HUDEP-2 (cell line): ENCODE measurements around the gene NRG3.

Experiments used
- DNase-seq, 76 experiments: peaks; one replicate each; lab custom pipeline; 2025; ENCODE audit not compliant: unreplicated experiment in 76 of 76; lab: John Stamatoyannopoulos, UW

NRG3 gene

DNA sequence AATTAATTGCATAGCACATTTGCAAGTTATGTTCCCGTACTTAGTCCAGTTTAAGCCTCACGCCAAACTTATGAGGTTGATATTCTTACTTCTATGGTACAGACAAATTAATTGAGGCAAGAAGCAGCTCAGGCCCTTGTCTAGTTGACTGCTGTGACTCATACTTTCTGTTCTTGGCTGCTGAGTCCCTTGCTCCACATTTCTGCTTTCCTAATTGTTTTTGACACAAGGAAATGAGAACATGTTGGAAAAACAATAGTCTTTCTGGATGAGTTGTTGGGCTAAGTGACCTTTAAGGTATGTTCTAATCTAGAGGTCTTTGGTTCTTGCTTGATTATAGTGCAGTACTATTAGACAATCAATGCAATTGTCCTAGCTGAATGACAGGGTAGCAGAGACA, 331.8 kb downstream of the NRG3 start:
- DNase-seq: no peak

DNA sequence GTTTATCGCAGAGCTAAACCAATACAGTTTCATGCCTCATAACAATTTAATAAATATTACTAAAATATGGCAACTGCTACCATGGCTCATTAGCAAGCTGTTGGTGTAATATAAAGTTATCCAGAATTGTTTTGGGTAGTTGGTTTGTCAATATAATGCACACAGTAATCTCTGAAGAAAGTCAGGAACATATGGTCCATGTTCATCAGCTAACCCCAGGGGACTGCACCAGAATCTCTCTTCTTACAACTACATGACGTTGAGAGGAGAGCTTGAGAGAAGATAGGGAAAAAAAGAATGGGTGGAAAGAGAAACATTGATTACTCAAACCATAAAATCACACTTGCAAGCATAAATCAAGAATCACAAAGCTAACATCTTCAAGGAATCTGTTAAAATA, 333.7 kb downstream of the NRG3 start:
- no peak for DNase-seq

DNA sequence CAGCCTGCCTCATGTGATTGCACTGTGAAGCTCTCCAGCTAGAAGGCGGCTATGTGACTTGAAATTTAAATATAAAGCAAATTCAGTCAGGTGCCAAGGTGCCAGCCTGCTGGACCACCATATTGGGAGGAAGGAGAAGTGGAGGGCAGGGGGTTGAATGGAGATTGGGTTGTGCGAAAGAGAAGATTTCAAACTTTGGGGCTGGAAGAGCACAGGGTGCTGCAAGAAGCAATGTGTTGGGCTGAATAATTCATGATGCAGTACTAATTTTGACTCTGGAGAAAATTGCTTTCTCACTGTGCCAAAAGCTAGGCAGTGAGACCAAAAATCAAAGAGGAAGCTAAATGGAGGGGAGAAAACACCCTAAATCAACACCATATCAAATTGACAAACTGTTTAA, 335.3 kb downstream of the NRG3 start:
- no peak for DNase-seq

DNA sequence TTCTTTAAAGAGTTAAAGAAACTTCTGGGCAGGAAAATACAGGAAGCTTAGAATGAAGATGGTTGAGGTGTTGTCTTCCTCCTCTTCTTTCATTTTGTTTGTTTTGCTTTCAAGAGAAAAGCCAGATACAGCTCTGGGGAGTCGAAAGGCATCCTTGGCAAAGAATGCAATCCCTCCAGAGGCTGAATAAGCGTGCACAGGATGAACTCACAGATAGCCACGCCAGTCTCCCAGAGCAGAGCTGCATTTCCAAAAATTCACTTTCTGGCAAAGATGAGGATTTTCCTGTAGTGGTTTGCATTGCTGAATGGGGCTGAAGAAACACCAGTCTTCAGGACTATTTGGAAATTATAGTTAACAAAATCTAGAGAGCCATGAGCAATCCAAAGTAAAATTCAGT, 336.4 kb downstream of the NRG3 start:
- no peak for DNase-seq

DNA sequence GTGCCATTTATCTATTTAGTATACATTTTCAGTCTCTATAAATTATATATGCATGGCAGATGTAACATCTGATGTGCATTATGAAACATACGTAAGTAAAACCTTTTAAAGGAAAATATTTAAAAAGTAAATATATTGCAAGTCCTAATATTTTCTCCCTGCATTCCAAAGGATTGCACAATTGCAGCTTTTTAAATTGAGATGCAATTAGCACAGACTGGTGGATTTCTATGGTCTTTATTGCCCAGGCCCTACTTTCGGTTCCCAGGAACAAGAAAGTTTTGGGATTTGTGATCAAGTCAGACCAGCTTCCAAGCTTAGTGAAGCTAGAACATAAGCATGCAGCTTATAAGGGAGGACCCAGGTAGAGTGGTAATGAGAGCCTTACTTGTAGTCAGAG, 337.8 kb downstream of the NRG3 start:
- DNase-seq: no peak

DNA sequence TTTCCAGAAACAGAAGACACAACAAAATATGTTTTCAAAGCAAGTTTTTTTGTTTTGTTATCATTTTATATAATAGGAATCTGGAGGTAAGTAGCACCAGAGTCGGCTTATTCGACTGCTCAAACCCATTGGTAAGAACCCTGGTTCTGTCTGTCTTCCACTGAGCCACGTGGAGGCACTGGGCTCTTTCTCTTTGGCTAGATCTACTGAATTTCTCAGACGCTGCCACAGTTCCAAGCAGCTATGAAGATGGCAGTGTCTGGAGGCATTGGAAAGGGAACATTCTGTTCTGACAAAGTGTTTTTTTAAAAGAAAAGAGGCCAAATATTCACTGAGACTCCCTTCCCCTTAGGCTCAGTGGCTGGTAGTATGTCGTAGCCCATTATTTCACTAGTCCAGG, 338.8 kb downstream of the NRG3 start:
- DNase-seq: no peak

DNA sequence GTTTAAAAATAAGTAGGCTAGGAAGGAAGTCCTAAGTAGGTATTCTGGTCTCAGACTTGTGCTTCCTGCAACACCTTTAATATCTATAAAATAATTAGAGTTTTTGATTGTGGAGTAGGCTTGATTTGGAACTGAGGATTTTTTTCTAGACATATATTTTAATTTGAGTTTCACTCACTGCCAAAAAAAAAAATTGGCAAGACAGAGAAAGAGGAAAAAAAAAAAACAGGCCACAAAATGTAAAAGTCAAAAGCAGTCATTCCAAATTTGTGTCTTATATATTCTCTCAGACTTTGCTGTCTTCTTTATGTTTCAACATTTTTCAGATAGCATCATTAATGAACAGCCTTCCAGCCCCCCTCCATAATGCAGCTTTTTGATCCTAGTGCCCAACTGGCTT, 346.1 kb downstream of the NRG3 start:
- DNase-seq: no peak

DNA sequence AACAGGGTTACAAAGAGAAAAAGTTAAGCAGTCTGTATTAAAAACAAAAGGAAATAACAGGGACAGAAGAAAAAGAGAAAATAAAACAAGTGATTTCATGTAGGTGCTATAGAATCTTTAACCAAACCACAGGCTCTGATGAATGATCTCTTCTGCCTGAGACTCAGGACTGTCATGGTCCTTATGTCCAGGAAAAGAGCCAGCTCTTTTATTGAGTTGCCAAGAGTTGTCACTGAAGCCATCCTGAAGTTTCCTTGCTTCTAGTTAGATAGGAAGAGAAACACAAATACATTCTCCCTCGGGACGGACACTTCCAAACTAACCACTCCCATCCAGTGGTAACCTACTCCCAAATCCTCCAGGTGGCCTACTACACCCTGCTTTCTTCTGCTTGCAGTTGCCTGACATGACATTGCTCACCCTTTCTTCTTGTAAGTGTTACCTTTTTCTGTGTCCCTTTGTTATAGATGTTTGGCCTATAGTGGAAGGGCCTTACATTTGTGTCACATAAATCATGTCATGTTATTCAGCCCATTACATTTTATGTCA, 346.7 kb downstream of the NRG3 start:
- DNase-seq: no peak

DNA sequence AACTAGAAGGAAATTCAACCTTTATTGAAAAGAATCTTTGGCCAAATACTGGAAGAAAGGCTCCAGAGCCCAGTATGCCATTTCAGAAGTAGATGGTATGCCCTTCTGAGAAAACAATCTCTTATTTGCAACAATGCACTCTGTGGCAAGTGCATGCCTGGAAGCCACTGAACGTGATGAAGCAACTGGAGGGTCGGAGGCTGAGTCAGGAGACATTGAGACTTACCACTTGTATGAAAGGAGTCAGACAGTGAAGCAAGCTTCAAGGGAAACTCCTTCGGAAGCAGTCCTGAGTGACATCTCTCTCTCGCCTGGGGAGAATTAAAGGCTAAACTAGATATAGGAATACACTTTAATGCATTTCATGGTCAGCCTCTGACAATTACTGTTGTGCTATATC, 353.7 kb downstream of the NRG3 start:
- DNase-seq: no peak

DNA sequence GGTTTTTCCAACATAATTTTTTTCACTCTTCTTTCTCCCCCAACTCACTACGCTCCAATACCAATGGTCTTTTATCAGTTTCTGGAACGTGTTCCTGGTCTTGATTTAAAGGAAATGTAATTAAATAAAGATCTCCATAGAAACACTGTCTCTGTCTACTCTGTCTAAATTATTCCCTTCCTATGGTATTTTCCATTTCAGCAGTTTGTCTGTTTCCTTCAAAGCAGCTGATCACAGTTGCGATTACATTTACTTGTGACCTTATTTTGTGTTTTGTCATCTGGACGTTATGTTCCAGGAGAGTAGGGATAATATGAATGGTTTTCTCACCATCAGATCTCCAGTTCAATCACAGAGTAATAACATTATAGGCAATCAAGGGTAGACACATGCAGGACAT, 359.2 kb downstream of the NRG3 start:
- DNase-seq: no peak

DNA sequence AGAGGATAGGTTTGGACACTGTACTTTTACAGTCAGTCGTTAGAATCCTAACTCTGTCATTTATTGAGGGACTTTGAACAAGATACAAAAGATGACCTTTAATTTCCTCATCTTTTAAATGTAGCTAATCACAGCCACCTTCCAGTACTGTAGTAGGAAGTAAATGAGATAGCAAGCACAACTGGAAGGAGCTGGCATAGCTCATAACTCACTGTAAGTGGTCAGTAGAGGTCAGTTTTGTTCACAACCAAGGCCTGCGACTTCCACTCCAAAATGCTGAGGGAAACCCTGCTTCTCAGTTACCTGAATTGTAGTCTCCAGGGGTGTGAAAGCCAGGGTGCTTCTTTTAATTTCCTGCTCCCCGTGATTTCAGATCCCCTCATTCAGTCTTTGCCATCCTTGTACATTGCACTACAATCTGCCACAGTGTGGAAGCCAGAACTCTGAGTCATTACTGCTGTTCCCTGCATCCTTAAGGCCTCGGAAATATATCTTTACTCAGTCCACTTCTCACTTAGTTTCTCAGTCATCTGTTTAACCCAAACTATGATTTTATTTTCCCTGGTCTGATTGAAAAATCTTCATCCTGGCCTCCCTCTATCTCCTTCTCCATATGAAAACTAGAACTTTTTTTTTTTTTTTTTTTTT, 361.2 kb downstream of the NRG3 start:
- DNase-seq: no peak

DNA sequence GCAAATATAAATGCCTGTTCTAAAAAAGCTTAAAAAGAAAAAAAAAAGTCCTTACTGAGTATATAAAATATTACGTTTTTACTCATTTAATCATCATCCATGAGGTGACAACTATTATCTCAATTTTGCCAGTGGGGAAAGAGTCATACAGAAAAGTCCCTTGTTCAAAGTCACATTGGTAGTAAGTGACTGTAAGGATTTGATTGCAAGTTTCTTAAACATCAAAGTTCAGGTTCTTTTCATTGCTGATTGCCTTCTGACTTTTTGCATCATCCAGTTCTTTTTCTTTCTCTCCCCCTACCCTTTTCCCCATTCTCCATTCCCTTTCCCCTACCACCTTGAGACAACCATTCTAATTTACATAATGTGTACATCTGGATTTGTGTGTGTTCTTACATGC, 363.3 kb downstream of the NRG3 start:
- no peak for DNase-seq

DNA sequence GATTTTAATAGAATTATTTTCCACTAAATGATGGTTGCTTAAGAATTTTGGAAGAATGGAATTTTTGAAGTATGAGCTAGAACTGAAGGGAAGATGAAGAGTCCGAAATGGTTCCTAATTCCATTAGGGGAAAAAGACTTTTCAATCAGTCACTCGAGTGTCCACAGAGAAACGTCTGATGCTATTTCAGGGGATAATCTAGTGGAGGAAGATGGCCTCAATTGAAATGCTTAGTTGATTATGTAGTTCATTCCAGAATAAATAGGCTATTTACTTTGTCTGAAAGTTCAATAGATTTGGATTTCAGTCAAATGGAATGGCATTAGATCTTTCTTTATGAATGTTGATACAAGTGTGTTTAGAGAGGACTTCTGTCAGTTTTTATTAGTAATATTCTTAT, 365.4 kb downstream of the NRG3 start:
- DNase-seq: no peak

DNA sequence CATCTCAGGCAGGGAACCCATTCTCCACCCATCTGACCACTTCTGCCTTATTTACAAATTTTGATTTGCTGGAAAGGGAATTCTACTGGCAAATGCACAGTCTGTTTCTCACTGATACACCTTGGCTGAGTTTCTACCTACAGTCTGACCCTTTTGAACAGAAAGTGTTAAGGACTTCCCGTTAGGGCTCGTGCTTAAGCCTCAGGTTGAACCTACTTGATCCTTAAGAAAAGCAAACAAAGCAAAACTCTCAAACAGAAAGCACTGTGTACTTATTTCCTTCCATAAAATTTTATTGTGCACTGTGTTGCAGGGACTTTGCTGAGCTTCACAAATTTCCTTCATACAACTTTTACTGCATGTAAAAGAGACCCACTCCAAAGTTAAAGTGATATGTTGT, 367.8 kb downstream of the NRG3 start:
- DNase-seq: no peak

DNA sequence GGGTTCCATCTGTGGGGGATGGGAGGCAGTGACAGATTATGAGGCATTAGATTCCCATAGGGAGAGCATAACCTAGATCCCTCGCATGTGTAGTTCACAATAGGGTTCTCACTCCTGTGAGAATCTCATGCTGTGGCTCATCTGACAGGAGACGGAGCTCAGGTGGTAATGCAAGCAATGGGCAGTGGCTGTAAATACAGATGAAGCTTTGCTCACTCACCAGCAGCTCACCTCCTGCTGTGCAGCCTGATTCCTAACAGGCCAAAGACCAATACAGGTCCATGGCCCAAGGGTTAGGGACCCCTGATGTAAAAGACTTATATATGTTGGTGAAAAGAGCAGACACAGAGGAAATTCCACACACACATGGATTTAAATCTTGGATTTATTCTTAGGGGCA, 370.2 kb downstream of the NRG3 start:
- no peak for DNase-seq

DNA sequence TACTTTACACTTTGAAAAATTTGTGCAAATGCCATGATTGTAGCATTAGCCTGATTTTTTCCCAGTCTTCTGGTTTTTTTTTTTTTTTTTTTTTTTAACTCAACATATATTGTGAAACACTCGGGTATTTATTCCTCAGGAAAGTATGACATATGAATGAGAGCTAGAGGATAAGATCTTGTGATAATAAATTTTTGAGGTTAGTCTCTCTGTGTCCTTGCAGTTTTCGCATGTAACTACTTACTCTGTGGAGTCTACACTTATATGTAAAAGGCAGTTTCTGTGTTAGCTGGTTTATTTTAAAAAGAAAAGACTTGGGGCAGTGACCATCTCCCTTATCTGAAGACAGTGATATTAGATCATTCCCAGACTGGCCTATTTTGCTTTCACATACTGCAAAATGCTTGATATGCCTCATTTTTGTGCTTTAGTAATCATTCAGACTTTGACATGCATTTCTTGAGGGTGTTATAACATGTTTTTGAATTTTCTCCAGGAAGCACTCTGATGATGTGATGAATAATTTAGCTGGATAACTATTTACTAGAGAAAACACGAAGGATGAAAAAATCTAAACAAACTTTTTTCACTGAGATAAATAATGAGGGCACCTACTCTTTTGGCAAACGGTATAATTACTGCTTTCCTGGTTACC, 371.0 kb downstream of the NRG3 start:
- no peak for DNase-seq

DNA sequence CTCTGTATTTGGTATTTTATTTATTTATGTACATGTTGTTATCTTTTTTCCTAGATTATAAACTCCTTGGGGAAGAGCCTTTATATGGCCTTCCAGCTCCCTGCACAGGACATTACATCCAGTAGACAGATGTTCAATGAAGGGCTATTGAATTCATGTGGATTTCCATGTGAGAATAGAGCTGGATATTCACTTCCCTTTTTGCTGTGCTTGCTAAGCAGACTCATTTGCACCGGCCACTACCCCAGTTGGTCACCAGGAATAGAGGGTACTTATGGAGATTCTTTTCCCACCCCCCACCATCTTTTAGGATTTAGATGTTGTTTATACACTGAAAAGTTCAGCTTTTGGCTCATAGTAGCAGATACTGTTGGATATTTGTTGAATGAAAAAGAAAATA, 374.1 kb downstream of the NRG3 start:
- DNase-seq: no peak

DNA sequence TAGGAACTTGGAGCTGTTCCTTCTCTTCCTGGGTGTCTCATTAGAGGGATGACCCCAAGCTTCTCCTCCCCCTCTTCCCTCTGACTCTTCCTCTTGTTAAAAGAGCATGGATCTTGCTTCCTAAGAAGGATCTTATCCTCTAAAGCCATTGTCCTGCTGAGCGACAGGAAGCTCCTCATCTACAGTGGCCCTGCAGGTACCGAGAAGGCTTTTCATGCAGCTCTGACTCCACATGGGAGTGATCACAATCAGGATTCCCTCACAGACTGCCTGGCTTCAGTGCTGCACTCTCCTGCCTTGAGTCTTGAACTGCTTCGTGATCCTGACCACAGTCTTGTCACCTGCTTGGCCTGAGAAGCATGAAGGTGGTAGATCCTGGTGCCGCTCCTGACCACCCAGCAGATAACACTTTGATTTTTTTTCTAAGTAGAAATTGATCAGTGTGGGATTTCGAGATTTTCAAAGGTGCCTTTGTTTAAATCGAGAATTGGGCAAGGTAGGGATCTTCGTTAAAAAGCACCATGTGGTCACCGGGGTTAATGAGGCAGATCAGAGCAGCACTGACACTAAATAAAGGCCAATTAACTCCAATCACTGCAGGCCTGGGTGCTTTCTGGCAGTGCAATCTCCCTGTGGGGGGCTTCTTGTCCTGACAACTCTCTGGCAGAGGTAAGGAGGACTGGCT, 376.4 kb downstream of the NRG3 start:
- DNase-seq: no peak

DNA sequence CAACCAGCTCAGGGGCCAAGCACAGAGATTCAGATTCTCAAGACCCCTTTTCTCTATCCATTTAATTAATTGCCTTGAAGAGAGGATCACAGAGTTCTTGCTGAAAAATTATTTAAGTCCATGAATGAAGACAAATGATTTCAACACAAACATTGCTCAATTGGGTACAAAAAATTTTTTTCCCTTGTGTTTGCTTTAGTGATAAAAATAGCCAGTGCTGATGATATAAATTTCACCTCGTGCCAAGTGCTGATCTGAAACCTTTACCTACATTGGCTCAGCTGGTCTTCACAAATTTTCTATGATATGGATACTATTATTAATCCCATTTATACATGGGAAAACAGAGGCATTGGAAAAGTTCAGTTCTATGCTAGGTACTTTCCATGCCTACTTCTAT, 377.1 kb downstream of the NRG3 start:
- DNase-seq: no peak

DNA sequence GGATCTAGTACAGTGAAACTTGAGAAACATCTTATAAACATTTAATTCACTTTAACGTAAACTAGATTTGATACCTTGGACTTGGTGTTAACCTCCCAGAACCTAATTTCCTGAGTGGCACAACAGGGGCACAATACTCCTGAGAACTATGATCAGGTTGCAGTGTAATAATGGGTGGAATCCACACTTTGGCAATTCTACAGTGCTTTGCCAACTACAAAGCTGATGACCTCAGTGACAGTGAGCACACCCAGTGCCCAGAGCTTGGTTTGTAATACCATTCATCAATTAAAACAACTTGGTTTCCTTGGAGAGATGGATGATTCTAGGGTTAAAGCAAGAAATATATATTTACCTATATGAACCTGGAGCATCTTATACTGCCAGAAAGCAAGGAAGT, 379.2 kb downstream of the NRG3 start:
- DNase-seq: no peak

DNA sequence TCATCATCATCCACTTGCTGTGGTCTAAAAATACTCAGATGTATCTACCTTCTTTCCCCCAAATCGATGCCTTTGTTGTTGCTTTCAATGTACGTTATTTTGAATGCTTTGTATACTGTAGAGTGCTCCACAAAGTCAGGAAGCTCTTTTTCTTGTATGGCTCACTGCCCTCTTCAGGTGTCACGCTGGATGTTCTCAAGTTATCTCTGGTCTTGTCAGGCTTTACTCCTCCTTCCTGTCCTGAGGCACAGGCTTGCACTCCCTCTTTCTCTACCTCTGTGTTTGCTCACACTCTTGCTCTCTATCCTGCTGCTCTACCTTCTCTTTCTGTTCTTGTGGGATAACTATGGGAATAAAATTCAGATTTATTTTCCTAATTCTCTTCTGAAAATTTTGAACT, 381.3 kb downstream of the NRG3 start:
- no peak for DNase-seq

DNA sequence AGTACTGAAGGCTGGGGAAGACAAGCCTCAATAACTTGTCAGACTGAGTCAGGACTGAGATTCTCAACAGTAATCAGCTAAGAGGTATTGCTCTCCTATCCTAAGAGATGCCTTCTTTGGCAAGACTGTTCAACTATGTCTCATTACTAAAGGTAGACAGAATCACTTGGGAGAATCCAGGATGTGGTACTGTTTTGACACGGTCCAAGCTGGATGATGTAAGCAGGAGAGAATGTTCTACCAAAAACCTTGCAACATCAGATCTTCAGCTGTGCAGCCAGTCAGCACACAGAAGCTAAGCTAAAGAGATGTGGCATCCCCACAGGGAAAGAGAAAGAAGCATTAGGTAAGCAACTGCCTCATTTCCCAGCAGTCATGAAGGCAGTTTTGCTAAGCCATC, 391.4 kb downstream of the NRG3 start:
- no peak for DNase-seq
